K562 (cell line): ENCODE data around the gene ABCC5. TPM values are rescaled to one million over a fixed set of nuclear protein-coding genes. Genes with fewer than 3 reads are reported as not detected.

Source experiments
- ATAC-seq: fragments of 200-7000 bp; cut with Tn5 transposase; 3 replicates; pipeline ENCODE4 v1.9.1; 2020; ENCODE audit warnings: moderate library complexity
- BruUV-seq: library from RNA; stranded (reverse); fragments of 400-500 nt; replicated peaks from 2 replicates; lab custom pipeline; 2021; lab: Mats Ljungman, UMichigan
- CTCF ChIA-PET: fragments of 300-600 bp; formaldehyde crosslinking; extraction: SDS; loops from one replicate; lab custom pipeline; 2021; ENCODE audit warnings: low intra/inter-chr PET ratio; lab: Yijun Ruan, JAX
- POLR2A ChIA-PET: fragments of 300-600, 350-650 bp; sonication (Branson Sonifier 250); formaldehyde crosslinking; extraction: SDS; loops from one replicate; lab custom pipeline; 2021; ENCODE audit warnings: antibody characterized with exemption, inconsistent platforms; lab: Yijun Ruan, JAX
- DNase-seq, 4 experiments: peaks; one replicate each; pipeline versions ENCODE4 v3.0.0 to v3.0.0-alpha.2; 2011 to 2018; ENCODE audit warnings: low spot score in 3 of 4, mixed read lengths in 3 of 4; ENCODE audit errors: extremely low read depth in 1 of 4
- FAIRE-seq: peaks from 2 replicates; lab custom pipeline; 2011; peaks lifted over from hg19 to GRCh38; lab: Jason Lieb, UNC
- H2AFZ ChIP-seq: 2 replicates; pipeline ENCODE4 v1.6.0; 2011; ENCODE audit warnings: low read depth, low read length, control low read depth, inconsistent platforms
- H3K27ac ChIP-seq: fragments of 200-600 bp; 3 replicates; pipeline ENCODE4 v1.8.0; 2011; ENCODE audit warnings: low read depth, mild to moderate bottlenecking, control low read depth, inconsistent platforms, low read length, moderate library complexity, mixed read lengths; ENCODE audit errors: extremely low read depth
- H3K27me3 ChIP-seq, 2 experiments: fragments of 300-600 bp in 1 of 2; 2 replicates in 1 of 2; 3 replicates in 1 of 2; pipeline versions ENCODE4 v1.6.0 to v1.8.0; 2011; ENCODE audit warnings: inconsistent platforms in 2 of 2, low read length in 2 of 2, mild to moderate bottlenecking in 1 of 2, mixed read lengths in 1 of 2, moderate library complexity in 1 of 2; ENCODE audit not compliant: control insufficient read depth in 2 of 2, insufficient read depth in 2 of 2
- H3K36me3 ChIP-seq: fragments of 300-600 bp; 3 replicates; pipeline ENCODE4 v1.8.0; 2011; ENCODE audit warnings: mild to moderate bottlenecking, low read length, inconsistent platforms; ENCODE audit not compliant: control insufficient read depth, insufficient read depth
- H3K4me1 ChIP-seq, 2 experiments: fragments of 200-600 bp in 1 of 2; replicated peaks in 1 of 2; 2 replicates in 1 of 2; 3 replicates in 1 of 2; pipeline versions ENCODE4 v1.5.1 to v1.8.0; 2011; ENCODE audit warnings: inconsistent platforms in 2 of 2, low read length in 2 of 2, mild to moderate bottlenecking in 1 of 2, mixed read lengths in 1 of 2, moderate library complexity in 1 of 2; ENCODE audit not compliant: control insufficient read depth in 2 of 2, insufficient read depth in 2 of 2
- H3K4me2 ChIP-seq: 2 replicates; pipeline ENCODE4 v1.6.1; 2011; ENCODE audit warnings: low read length, control low read depth, inconsistent platforms, mixed read lengths; ENCODE audit not compliant: insufficient read depth
- H3K4me3 ChIP-seq: fragments of 200-600 bp; sonication (generic), shearing (Covaris generic); 2 replicates; pipeline ENCODE4 v1.5.1; 2016; ENCODE audit warnings: control low read depth, inconsistent platforms
- H3K79me2 ChIP-seq: fragments of 200-600 bp; 3 replicates; pipeline ENCODE4 v1.8.0; 2011; ENCODE audit warnings: low read length, inconsistent platforms; ENCODE audit not compliant: control insufficient read depth, insufficient read depth
- H3K9ac ChIP-seq, 2 experiments: 2 replicates each; pipeline versions ENCODE4 v1.6.0 to v1.6.1; 2011; ENCODE audit warnings: low read depth in 2 of 2, low read length in 2 of 2, control low read depth in 1 of 2, inconsistent platforms in 1 of 2, mild to moderate bottlenecking in 1 of 2, mixed read lengths in 1 of 2; ENCODE audit not compliant: insufficient read depth in 1 of 2
- H3K9me1 ChIP-seq: one replicate; pipeline ENCODE4 v1.6.0; 2011; ENCODE audit warnings: inconsistent platforms, mild to moderate bottlenecking, low read length, moderate library complexity; ENCODE audit not compliant: control insufficient read depth, insufficient read depth
- H3K9me3 ChIP-seq: replicated peaks from 2 replicates; pipeline ENCODE4 v1.5.1; 2011; ENCODE audit warnings: low read depth, low read length, inconsistent platforms; ENCODE audit not compliant: control insufficient read depth, insufficient read depth
- H4K20me1 ChIP-seq: replicated peaks from 2 replicates; pipeline ENCODE4 v1.6.1; 2011; ENCODE audit warnings: low read length, inconsistent platforms, mixed read lengths; ENCODE audit not compliant: control insufficient read depth, insufficient read depth
- CBFA2T3 ChIP-seq: fragments of 450-650 bp; IDR thresholded peaks from 2 replicates; pipeline ENCODE4 v1.6.1; 2017
- WGBS: fragments of 100-300 bp; shearing (Covaris generic); methylation state at CpG from one replicate; pipeline ENCODE4 v1.1.6; 2016; ENCODE audit warnings: low coverage, mixed read lengths; ENCODE audit not compliant: insufficient coverage; ENCODE audit errors: missing lambda C conversion rate; 5-methylcytosine and 5-hydroxymethylcytosine counted together
- in situ Hi-C: fragments of 300-500 bp; cut with MboI; formaldehyde crosslinking; loops from 4 replicates; pipeline ENCODE4 v1.15.0; 2018; ENCODE audit warnings: inconsistent platforms, mixed read lengths
- intact Hi-C: fragments of 100-400 bp; cut with micrococcal nuclease; formaldehyde crosslinking; loops from 2 replicates; pipeline ENCODE4 v1.14.2; 2022
- polyA plus RNA-seq, 8 experiments: library from polyadenylated mRNA; depleted of rRNA in 4 of 8; stranded (reverse) in 5 of 8; unstranded in 3 of 8; fragments of >200 nt; fragmentation: Nextera tagmentation in 2 of 8; fragmentation: Illumina TruSeq in 1 of 8; extraction: Ambion mirVana in 2 of 8; extraction: Trizol in 1 of 8; gene quantifications; 2 replicates each; pipeline versions ENCODE4 v1.2.1 to v1.2.3, GENCODE V29; 2011 to 2014; ENCODE audit warnings: inconsistent platforms in 1 of 8, missing spikeins in 1 of 8
- total RNA-seq, 7 experiments: library from RNA; depleted of rRNA in 6 of 7; stranded (reverse); fragments of >200 nt in 6 of 7; fragmentation: Illumina TruSeq in 2 of 7; extraction: Trizol in 2 of 7; gene quantifications; 2 replicates each; pipeline versions ENCODE4 v1.2.1 to v1.2.3, GENCODE V29; 2011 to 2021; ENCODE audit warnings: low replicate concordance in 1 of 7
- TF ChIP-seq, protein P1 (sequence below): fragments of 200-400 bp; formaldehyde crosslinking; IDR thresholded peaks from 2 replicates; pipeline ENCODE4 v1.6.1; 2017; ENCODE audit warnings: mild to moderate bottlenecking, low read depth, low read length, moderate library complexity

ABCC5 gene
- total and polyA plus RNA-seq, 9 of the 15 experiments (the other 6 are each of a cell fraction or from before 2014, with no cell fraction given) = 22.0 to 53.0 (median 41.9) TPM

DNA sequence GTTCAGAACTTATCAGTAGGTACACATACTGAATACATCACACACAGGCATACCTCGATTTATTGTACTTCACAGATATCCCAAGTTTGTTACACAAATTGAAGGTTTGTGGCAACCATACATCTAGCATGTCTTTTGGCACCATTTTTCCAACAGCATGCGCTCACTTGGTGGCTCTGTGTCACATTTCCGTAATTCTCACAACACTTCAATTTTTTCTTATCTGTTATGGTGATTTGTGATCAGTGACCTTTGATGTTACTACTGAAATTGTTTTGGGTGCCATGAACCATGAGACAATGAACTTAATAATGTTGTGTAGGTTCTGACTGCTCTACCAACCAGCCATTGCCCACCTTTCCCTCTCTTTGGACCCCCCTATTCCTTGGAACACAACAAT lies 143.8 kb downstream of the ABCC5 start:
- 56% methylated on average over 3 of the region's 3 CpGs for WGBS

More for the DNA sequence above, 143.8 kb downstream of the ABCC5 start:
- Histone ChIP-seq H3K9me3 (no peaks in the 10 kb centered on the region), H3K36me3 (peaks cover 33% of the 10 kb centered on the region; the same call in 2 of the 3 replicates), H3K9me1 (peaks cover 15% of the 10 kb centered on the region), H3K9ac (no peak overlapping the region), H3K79me2 (peaks cover 72% of the 10 kb centered on the region), H2AFZ (no peak overlapping the region), H3K4me3 (no peak overlapping the region), H3K27me3 (no peaks in the 10 kb centered on the region), H4K20me1 (peaks cover 13% of the 10 kb centered on the region), H3K4me1 (peaks cover 8 to 17% of the 10 kb centered on the region in 2 experiments), H3K27ac (no peak overlapping the region), H3K4me2 (no peak overlapping the region)
- CTCF ChIA-PET = no interaction called here
- BruUV-seq = no TSS peak
- ATAC-seq (no peak; the same call in 2 of the 3 replicates), FAIRE-seq (no peak), DNase-seq (peak in 1 of 4 experiments; percentile 12)
- 0 out of 2 replicates have a peak, but pooled peaks have one; percentile 3 for TF ChIP-seq CBFA2T3
- TF ChIP-seq, protein P1, sequence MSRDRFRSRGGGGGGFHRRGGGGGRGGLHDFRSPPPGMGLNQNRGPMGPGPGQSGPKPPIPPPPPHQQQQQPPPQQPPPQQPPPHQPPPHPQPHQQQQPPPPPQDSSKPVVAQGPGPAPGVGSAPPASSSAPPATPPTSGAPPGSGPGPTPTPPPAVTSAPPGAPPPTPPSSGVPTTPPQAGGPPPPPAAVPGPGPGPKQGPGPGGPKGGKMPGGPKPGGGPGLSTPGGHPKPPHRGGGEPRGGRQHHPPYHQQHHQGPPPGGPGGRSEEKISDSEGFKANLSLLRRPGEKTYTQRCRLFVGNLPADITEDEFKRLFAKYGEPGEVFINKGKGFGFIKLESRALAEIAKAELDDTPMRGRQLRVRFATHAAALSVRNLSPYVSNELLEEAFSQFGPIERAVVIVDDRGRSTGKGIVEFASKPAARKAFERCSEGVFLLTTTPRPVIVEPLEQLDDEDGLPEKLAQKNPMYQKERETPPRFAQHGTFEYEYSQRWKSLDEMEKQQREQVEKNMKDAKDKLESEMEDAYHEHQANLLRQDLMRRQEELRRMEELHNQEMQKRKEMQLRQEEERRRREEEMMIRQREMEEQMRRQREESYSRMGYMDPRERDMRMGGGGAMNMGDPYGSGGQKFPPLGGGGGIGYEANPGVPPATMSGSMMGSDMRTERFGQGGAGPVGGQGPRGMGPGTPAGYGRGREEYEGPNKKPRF = no peak
- POLR2A ChIA-PET = interaction anchor here (0.7 to 3.2 kb wide), 2 partner anchors 11 to 1629 kb away, joined by 3 to 15 read pairs; partner anchors contain the start of gene PARL
- intact Hi-C loops (no loop called here), in situ Hi-C loops (no loop called here)
